Nephron progenitor cell (in vitro differentiated cells): ENCODE results near the gene TESK1.
"Not testable (repeated sequence)": the region's sequence is repeated elsewhere in the genome, so short reads cannot be mapped to it uniquely, and the experiment has no call there.

ENCODE experiments used
- DNase-seq: peaks from one replicate; pipeline ENCODE4 v3.0.0; 2021
- H3K27ac Mint-ChIP-seq: 2 replicates; pipeline ENCODE4 v1.8.0; 2021; ENCODE audit warnings: mild to moderate bottlenecking, moderate library complexity, mixed read lengths
- H3K27me3 Mint-ChIP-seq: 2 replicates; pipeline ENCODE4 v1.8.0; 2021; ENCODE audit warnings: mild to moderate bottlenecking, low read depth, mixed read lengths; ENCODE audit not compliant: poor library complexity
- H3K36me3 Mint-ChIP-seq: 2 replicates; pipeline ENCODE4 v1.8.0; 2021; ENCODE audit warnings: low read depth, mixed read lengths
- H3K4me1 Mint-ChIP-seq: 2 replicates; pipeline ENCODE4 v1.8.0; 2021; ENCODE audit warnings: mixed read lengths
- H3K4me3 Mint-ChIP-seq: 2 replicates; pipeline ENCODE4 v1.8.0; 2021; ENCODE audit warnings: mild to moderate bottlenecking, moderate library complexity, mixed read lengths
- H3K9me3 Mint-ChIP-seq: 2 replicates; pipeline ENCODE4 v1.8.0; 2021; ENCODE audit warnings: mild to moderate bottlenecking, moderate library complexity, mixed read lengths
- TF ChIP-seq, protein P1 (sequence below): fragments of 200-600 bp; sonication (generic); IDR thresholded peaks from 2 replicates; pipeline ENCODE4 v1.5.0; 2021; ENCODE audit warnings: antibody characterized with exemption

The TESK1 gene

DNA sequence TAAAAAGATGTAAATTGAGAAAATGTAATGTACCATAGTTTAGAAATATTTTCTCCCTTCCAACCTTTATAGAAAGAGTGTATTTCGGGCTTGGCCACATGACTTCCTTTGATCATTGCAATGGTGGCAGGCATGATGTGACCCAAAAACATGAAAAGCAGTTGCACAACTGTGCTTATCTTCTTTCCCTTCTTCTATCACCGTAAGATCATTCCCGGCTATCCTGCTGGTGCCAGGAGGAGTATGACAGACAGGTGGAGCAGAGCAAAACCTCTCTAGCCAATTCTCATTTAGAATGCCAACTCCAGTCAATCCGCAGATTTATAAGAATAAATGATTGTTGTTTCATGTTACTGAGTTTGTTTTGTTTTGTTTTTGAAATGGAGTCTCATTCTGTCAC is 10.6 kb upstream of the TESK1 start:
- peaks cover 40% of the 10 kb centered on the region for H3K9me3 Mint-ChIP-seq
- no peak overlapping the region for H3K4me3 Mint-ChIP-seq
- no peak for DNase-seq
- H3K27ac Mint-ChIP-seq = no peak overlapping the region
- H3K4me1 Mint-ChIP-seq = no peaks in the 10 kb centered on the region
- peaks cover 11% of the 10 kb centered on the region for H3K27me3 Mint-ChIP-seq
- TF ChIP-seq, protein P1, sequence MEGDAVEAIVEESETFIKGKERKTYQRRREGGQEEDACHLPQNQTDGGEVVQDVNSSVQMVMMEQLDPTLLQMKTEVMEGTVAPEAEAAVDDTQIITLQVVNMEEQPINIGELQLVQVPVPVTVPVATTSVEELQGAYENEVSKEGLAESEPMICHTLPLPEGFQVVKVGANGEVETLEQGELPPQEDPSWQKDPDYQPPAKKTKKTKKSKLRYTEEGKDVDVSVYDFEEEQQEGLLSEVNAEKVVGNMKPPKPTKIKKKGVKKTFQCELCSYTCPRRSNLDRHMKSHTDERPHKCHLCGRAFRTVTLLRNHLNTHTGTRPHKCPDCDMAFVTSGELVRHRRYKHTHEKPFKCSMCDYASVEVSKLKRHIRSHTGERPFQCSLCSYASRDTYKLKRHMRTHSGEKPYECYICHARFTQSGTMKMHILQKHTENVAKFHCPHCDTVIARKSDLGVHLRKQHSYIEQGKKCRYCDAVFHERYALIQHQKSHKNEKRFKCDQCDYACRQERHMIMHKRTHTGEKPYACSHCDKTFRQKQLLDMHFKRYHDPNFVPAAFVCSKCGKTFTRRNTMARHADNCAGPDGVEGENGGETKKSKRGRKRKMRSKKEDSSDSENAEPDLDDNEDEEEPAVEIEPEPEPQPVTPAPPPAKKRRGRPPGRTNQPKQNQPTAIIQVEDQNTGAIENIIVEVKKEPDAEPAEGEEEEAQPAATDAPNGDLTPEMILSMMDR = no peak
- H3K36me3 Mint-ChIP-seq = peaks cover 21% of the 10 kb centered on the region

DNA sequence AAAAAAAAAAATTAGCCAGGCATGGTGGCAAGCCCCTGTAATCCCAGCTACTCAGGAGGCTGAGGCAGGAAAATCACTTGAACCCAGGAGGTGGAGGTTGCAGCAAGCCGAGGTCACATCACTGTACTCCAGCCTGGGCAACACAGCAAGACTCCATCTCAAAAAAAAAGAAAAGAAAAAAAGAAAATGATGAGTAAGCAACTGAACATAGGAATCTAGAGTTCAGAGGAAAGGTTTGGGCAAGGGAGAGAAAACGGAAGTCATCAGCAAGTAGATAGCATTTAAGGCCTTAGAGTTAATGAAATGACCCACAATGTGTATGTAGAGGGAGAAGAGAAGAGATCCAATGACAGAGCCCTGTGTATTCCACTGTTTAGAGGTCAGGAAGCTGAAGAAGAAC is 8.2 kb upstream of the TESK1 start:
- not testable (repeated sequence) for H3K27ac Mint-ChIP-seq, DNase-seq, H3K4me3 Mint-ChIP-seq, H3K27me3 Mint-ChIP-seq, H3K4me1 Mint-ChIP-seq
- Mint-ChIP-seq H3K36me3 (peaks cover 19% of the 10 kb centered on the region), H3K9me3 (peaks cover 35% of the 10 kb centered on the region)

DNA sequence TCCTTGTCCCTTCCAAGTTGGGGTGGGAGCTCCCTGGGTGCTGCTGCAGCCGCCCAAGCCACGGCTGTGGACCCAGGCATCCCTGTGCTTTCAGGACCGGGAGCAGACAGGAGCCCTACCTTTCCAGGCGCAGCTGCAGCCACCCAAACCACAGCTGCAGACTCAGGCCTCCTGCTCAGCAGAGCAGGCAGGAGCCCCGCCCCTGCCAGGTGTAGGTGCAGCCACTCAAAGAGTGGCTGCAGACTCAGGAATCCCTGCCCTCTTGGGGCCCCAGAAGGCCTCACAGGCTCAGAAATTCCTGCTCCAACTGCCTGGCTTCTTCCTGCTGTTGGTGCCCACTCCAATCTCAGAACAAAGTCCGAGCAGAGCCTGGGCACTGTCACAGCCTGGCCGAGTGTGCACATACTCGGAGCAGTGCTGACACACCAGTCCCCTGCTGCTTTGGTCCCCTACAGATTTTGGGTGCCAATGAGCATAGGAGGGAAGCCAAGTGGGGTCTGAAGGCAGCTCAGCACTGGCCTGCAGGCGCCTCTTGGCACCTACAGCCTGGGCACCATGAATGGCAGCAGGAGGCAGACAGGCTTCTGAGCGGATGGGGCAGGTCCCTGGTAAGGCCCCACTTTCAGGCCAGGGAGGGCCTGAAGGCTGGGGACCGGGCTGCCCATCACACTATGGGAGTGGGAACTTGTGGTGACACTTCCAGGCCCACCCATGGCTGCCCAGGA is 6.0 kb upstream of the TESK1 start:
- no peak overlapping the region for H3K27ac Mint-ChIP-seq
- H3K4me1 Mint-ChIP-seq = peaks cover 15% of the 10 kb centered on the region
- H3K27me3 Mint-ChIP-seq = peaks cover 3% of the 10 kb centered on the region
- no peak overlapping the region for H3K4me3 Mint-ChIP-seq
- peaks cover 5% of the 10 kb centered on the region for H3K36me3 Mint-ChIP-seq
- DNase-seq = no peak
- peaks cover 14% of the 10 kb centered on the region for H3K9me3 Mint-ChIP-seq
- TF ChIP-seq, protein P1 = no peak

DNA sequence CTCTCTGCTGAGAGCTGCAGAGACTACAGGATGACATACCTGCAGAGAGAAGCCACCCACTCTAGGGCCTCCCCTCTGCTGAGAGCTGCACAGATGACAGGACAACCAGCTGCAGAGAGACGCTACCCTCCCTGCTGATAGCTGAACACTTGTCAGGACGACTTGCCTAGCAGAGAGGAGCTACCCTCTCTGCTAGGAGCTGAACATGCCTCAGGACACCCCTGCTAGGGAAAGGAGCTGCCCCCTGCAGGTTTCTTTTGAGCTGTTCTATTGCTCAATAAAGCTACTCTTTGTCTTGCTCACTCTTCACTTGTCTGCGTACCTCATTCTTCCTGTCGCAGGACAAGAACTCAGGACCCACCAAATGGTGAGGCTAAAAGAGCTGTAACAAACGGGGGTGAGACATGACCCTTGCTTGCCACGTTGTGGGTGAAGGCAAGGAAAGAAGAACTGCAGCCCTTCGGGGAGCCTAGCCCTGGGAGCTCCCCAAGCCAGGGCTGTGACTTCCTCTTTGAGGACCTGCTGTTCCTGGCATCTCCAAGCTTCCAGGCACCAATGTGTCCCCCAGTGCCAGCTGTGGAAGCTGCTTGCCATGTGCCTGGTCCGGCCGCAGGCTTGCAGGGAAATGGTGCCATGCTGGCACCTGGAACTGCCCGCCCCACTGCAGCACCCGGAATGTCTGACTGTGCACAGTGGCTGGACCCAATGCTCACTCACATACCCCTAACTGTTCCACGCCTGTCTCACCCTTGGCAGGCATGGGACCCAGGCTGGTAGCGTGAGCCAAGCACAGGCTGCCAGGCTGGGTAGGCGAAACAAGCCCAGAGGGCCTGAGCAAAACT is 5.1 kb upstream of the TESK1 start:
- Mint-ChIP-seq H3K27ac (no peak overlapping the region), H3K9me3 (peaks cover 5% of the 10 kb centered on the region), H3K4me1 (peaks cover 22% of the 10 kb centered on the region), H3K27me3 (no peaks in the 10 kb centered on the region), H3K36me3 (no peaks in the 10 kb centered on the region), H3K4me3 (no peak overlapping the region)
- TF ChIP-seq, protein P1 = no peak
- DNase-seq = no peak

DNA sequence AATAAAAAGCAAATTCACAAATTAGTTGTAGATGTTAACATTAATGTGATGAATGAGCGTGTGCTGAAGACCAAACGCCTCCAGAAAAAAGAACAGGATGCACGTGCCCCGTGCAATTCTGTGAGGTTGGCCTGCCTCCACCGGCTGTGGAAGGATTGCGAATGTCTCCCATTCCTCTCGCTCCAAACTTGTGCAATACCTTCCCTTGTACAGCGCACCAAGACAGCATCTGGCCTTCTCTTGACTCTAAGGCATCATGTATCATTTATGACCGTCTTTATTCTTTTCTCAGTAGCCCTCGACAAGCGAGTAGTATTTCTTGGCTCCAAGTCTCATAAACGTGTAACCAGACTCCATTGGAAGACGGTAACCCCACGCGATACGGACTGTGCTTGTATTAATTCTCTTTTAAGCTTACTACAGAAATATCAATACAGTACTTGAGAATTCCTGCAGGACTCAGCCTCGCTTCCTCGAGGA is 1.5 kb upstream of the TESK1 start:
- no peak for DNase-seq
- Mint-ChIP-seq H3K27me3 (no peaks in the 10 kb centered on the region), H3K27ac (peak overlapping the region; percentile 58), H3K4me3 (peak overlapping the region; percentile 96), H3K4me1 (peaks cover 38% of the 10 kb centered on the region), H3K36me3 (peaks cover 11% of the 10 kb centered on the region), H3K9me3 (no peaks in the 10 kb centered on the region)
- TF ChIP-seq, protein P1 = no peak

DNA sequence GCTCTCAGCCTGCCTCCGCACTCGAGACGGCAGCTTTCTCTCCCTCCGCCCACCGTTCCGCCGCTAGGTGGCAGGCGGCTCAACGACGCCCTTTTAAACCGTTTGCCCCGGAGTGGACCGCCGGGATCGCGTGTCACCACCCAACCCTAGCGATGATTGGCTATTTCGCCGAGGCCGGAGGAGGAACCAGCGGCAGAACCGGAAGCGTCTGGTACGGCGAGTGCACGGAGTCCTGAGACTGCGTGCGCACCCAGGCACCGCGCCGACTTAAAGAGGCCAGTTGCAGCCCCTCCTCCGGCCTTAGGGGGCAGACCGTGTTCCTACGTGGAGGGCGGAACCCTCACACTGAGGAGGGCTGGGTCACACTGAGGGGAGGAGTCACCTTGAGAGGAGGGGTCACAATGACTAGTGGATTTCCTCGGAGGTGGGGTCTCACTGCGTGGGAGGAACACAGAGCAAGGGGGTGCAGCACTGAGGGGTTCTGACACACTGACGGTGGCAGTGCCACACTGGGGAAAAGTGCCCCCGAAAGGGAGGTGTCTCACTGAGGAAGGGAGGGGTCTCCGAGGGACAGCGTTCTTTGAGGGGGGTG is 980 bp upstream of the TESK1 start:
- Mint-ChIP-seq H3K27me3 (no peaks in the 10 kb centered on the region), H3K27ac (peak overlapping the region; percentile 100), H3K4me3 (peak overlapping the region; percentile 96), H3K36me3 (peaks cover 11% of the 10 kb centered on the region), H3K9me3 (no peaks in the 10 kb centered on the region), H3K4me1 (peaks cover 38% of the 10 kb centered on the region)
- TF ChIP-seq, protein P1 = peak; percentile 92
- DNase-seq = peak; percentile 99
